SK-N-SH treated with all-trans-retinoic acid at 6 μM for 48 hours (cell line): ENCODE results near the gene ARL8A.

Experiments
- ATAC-seq: fragments of 200-7000 bp; cut with Tn5 transposase; 3 replicates; pipeline ENCODE4 v1.9.1; 2020; ENCODE audit warnings: mild to moderate bottlenecking, moderate library complexity
- BACH2 ChIP-seq: fragments of 250-450 bp; sonication (Bioruptor Pico); IDR thresholded peaks from 2 replicates; pipeline ENCODE4 v1.9.0; 2021; ENCODE audit warnings: mild to moderate bottlenecking, borderline replicate concordance
- CSDC2 ChIP-seq: fragments of 250-450 bp; sonication (Bioruptor Pico); IDR thresholded peaks from 2 replicates; pipeline ENCODE4 v1.5.0; 2020; ENCODE audit warnings: mild to moderate bottlenecking, moderate library complexity
- ESRRG ChIP-seq: fragments of 250-450 bp; sonication (Bioruptor Pico); IDR thresholded peaks from 2 replicates; pipeline ENCODE4 v1.6.1; 2021; ENCODE audit warnings: mild to moderate bottlenecking
- GLIS3 ChIP-seq: fragments of 250-450 bp; sonication (Bioruptor Pico); IDR thresholded peaks from 2 replicates; pipeline ENCODE4 v1.5.0; 2020; ENCODE audit warnings: mild to moderate bottlenecking, moderate library complexity
- ISL1 ChIP-seq: fragments of 250-450 bp; sonication (Bioruptor Pico); IDR thresholded peaks from 2 replicates; pipeline ENCODE4 v2.1.2; 2022; ENCODE audit warnings: mild to moderate bottlenecking, moderate library complexity
- OSR1 ChIP-seq: fragments of 250-450 bp; sonication (Bioruptor Pico); IDR thresholded peaks from 2 replicates; pipeline ENCODE4 v1.8.0; 2022; ENCODE audit warnings: moderate library complexity, mild to moderate bottlenecking, inconsistent platforms
- PPARA ChIP-seq: fragments of 250-450 bp; sonication (Bioruptor Pico); IDR thresholded peaks from 2 replicates; pipeline ENCODE4 v1.5.0; 2020; ENCODE audit warnings: mild to moderate bottlenecking, borderline replicate concordance
- RARB ChIP-seq: fragments of 250-450 bp; sonication (Bioruptor Pico); IDR thresholded peaks from 2 replicates; pipeline ENCODE4 v1.8.0; 2021; ENCODE audit warnings: mild to moderate bottlenecking, moderate library complexity
- SNAI2 ChIP-seq: fragments of 250-450 bp; sonication (Bioruptor Pico); IDR thresholded peaks from 2 replicates; pipeline ENCODE4 v1.5.0; 2020; ENCODE audit warnings: mild to moderate bottlenecking, moderate library complexity
- TCF4 ChIP-seq: fragments of 250-450 bp; sonication (Bioruptor Pico); IDR thresholded peaks from 2 replicates; pipeline ENCODE4 v1.8.0; 2021; ENCODE audit warnings: mild to moderate bottlenecking, moderate library complexity, borderline replicate concordance
- ZC3H10 ChIP-seq: fragments of 250-450 bp; sonication (Bioruptor Pico); IDR thresholded peaks from 2 replicates; pipeline ENCODE4 v1.5.1; 2021; ENCODE audit warnings: mild to moderate bottlenecking, moderate library complexity
- ZFP3 ChIP-seq: fragments of 250-450 bp; sonication (Bioruptor Pico); IDR thresholded peaks from 2 replicates; pipeline ENCODE4 v1.5.0; 2020; ENCODE audit warnings: mild to moderate bottlenecking, moderate library complexity
- ZFP30 ChIP-seq: fragments of 450-650 bp; formaldehyde crosslinking; IDR thresholded peaks from 2 replicates; pipeline ENCODE4 v1.5.0; 2022; ENCODE audit warnings: mild to moderate bottlenecking, moderate library complexity
- ZNF565 ChIP-seq: fragments of 450-650 bp; formaldehyde crosslinking; conservative IDR thresholded peaks from 2 replicates; pipeline ENCODE4 v1.5.0; 2020; ENCODE audit warnings: low read depth, mild to moderate bottlenecking, moderate library complexity
- ZNF70 ChIP-seq: fragments of 450-650 bp; formaldehyde crosslinking; IDR thresholded peaks from 2 replicates; pipeline ENCODE4 v1.5.0; 2020; ENCODE audit warnings: mild to moderate bottlenecking, moderate library complexity
- ZNF8 ChIP-seq: fragments of 450-650 bp; formaldehyde crosslinking; IDR thresholded peaks from 2 replicates; pipeline ENCODE4 v1.5.0; 2020; ENCODE audit warnings: mild to moderate bottlenecking, moderate library complexity
- TF ChIP-seq, protein P1 (sequence below): fragments of 250-450 bp; sonication (Bioruptor Pico); IDR thresholded peaks from 2 replicates; pipeline ENCODE4 v1.5.1; 2021; ENCODE audit warnings: mild to moderate bottlenecking, moderate library complexity
- TF ChIP-seq, protein P2 (sequence below): fragments of 250-450 bp; sonication (Bioruptor Pico); IDR thresholded peaks from 2 replicates; pipeline ENCODE4 v1.8.0; 2021; ENCODE audit warnings: low read depth, mild to moderate bottlenecking, moderate library complexity, borderline replicate concordance
- TF ChIP-seq, protein P3 (sequence below): fragments of 250-450 bp; sonication (Bioruptor Pico); IDR thresholded peaks from 2 replicates; pipeline ENCODE4 v1.5.1; 2020; ENCODE audit warnings: low read depth, mild to moderate bottlenecking, moderate library complexity

The ARL8A gene

DNA sequence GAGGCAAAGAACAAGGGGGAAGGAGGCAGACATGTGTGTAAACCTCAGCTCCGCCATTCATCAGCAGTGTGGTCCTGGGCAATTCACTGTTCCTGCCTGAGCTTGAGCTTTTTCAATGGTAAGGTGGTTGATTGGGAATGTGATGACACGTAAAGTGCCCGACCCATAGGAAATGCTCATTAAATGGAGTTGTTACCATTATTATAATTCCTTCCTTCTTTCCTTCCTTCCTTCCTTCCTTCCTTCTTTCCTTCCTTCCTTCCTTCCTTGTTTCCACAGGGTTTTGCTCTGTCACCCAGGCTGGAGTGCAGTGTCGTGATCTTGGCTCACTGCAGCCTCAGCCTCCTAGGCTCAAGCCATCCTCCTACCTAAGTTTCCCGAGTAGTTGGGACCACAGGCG, 17.5 kb downstream of the ARL8A start:
- ATAC-seq, result no peak

DNA sequence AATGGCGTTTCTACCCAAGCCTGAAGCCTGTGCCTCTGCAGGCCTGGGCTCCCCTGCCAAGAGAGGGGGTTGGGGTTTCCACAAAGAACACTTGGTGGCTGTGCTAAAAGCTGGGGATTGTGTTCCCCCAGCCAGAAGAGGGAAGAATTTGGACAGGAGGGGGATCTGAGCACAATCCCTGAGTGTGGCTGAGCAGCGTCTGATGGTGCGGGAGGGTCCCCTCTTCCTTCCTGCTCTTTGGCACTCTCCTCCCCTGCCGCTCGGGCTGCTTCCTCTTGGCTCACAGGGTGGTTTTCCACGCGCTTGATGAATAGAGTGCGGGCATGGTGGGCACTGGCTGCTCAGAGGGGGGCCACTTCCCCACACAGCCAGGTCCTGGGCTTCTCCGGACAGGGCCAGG, 18.1 kb downstream of the ARL8A start:
- TF ChIP-seq, protein P1, sequence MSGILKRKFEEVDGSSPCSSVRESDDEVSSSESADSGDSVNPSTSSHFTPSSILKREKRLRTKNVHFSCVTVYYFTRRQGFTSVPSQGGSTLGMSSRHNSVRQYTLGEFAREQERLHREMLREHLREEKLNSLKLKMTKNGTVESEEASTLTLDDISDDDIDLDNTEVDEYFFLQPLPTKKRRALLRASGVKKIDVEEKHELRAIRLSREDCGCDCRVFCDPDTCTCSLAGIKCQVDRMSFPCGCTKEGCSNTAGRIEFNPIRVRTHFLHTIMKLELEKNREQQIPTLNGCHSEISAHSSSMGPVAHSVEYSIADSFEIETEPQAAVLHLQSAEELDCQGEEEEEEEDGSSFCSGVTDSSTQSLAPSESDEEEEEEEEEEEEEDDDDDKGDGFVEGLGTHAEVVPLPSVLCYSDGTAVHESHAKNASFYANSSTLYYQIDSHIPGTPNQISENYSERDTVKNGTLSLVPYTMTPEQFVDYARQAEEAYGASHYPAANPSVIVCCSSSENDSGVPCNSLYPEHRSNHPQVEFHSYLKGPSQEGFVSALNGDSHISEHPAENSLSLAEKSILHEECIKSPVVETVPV, result no peak
- TF ChIP-seq CSDC2 (CRISPR knock-in tag), result no peak
- no peak for TF ChIP-seq ZFP3
- no peak for TF ChIP-seq PPARA
- TF ChIP-seq ESRRG (CRISPR knock-in tag), result no peak
- TF ChIP-seq, protein P2, sequence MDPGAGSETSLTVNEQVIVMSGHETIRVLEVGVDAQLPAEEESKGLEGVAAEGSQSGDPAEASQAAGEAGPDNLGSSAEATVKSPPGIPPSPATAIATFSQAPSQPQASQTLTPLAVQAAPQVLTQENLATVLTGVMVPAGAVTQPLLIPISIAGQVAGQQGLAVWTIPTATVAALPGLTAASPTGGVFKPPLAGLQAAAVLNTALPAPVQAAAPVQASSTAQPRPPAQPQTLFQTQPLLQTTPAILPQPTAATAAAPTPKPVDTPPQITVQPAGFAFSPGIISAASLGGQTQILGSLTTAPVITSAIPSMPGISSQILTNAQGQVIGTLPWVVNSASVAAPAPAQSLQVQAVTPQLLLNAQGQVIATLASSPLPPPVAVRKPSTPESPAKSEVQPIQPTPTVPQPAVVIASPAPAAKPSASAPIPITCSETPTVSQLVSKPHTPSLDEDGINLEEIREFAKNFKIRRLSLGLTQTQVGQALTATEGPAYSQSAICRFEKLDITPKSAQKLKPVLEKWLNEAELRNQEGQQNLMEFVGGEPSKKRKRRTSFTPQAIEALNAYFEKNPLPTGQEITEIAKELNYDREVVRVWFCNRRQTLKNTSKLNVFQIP (CRISPR knock-in tag), result no peak
- TF ChIP-seq ISL1 (CRISPR knock-in tag), result no peak
- TF ChIP-seq, protein P3, sequence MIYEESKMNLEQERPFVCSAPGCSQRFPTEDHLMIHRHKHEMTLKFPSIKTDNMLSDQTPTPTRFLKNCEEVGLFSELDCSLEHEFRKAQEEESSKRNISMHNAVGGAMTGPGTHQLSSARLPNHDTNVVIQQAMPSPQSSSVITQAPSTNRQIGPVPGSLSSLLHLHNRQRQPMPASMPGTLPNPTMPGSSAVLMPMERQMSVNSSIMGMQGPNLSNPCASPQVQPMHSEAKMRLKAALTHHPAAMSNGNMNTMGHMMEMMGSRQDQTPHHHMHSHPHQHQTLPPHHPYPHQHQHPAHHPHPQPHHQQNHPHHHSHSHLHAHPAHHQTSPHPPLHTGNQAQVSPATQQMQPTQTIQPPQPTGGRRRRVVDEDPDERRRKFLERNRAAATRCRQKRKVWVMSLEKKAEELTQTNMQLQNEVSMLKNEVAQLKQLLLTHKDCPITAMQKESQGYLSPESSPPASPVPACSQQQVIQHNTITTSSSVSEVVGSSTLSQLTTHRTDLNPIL (CRISPR knock-in tag), result no peak
- TF ChIP-seq GLIS3 (CRISPR knock-in tag), result no peak
- no peak for TF ChIP-seq TCF4 (CRISPR knock-in tag)
- TF ChIP-seq ZNF565 (CRISPR knock-in tag), result no peak
- TF ChIP-seq ZNF70, result no peak
- no peak for TF ChIP-seq RARB
- no peak for TF ChIP-seq ZNF8 (CRISPR knock-in tag)
- ATAC-seq, result no peak

More for the DNA sequence above, 17.5 kb downstream of the ARL8A start:
- TF ChIP-seq OSR1 (no peak), SNAI2 (CRISPR knock-in tag) (no peak), TCF4 (CRISPR knock-in tag) (no peak), GLIS3 (CRISPR knock-in tag) (no peak), ZC3H10 (no peak), ZNF8 (CRISPR knock-in tag) (no peak), ISL1 (CRISPR knock-in tag) (no peak)
- TF ChIP-seq, protein P2 (CRISPR knock-in tag), result no peak
- TF ChIP-seq, all 23 proteins: peak for 0

DNA sequence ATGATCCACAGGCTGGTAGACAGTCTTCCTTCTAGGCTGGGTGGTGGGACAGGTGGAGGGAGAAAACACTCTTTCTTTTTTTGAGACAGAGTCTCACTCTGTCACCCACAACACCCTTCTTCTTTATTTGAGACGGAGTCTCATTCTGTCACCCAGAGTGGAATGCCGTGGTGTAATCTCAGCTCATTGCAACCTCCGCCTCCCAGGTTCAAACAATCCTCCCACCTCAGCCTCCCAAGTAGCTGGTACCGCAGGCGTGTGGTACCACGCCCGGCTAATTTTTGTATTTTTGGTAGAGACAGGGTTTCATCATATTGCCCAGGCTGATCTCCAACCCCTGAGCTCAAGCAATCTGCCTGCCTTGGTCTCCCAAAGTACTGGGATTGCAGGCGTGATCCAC, 18.9 kb downstream of the ARL8A start:
- no peak for ATAC-seq

DNA sequence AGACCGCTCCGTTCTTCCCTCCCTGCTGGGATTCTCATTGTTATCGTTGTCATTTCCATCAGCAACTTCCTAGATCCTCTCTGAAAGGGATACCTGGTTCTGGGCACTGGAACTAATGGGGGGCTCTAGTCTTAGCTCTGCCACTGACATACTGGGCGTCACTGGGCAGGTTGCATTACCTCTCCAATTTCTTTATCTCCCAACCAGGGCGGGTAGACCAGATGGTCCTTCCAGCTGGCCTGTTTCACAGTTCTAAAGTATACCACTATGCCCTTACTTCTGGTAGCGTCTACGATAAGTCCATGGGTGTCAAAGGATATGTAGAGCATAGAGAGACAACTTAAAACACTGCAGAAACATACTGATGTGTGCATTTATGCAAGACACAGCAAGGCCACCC, 20.4 kb downstream of the ARL8A start:
- ATAC-seq, result no peak
- no peak for TF ChIP-seq ZC3H10
- TF ChIP-seq ESRRG (CRISPR knock-in tag), result no peak
- no peak for TF ChIP-seq SNAI2 (CRISPR knock-in tag)
- TF ChIP-seq ZFP30 (CRISPR knock-in tag), result no peak
- TF ChIP-seq, protein P1, result no peak
- no peak for TF ChIP-seq ZNF70
- TF ChIP-seq GLIS3 (CRISPR knock-in tag), result no peak
- TF ChIP-seq ISL1 (CRISPR knock-in tag), result no peak
- TF ChIP-seq, all 23 proteins: peak for 0

More for the DNA sequence above, 18.9 kb downstream of the ARL8A start:
- TF ChIP-seq, protein P3 (CRISPR knock-in tag), result no peak
- TF ChIP-seq ZNF565 (CRISPR knock-in tag), result no peak
- TF ChIP-seq TCF4 (CRISPR knock-in tag), result no peak
- no peak for TF ChIP-seq BACH2 (CRISPR knock-in tag)
- TF ChIP-seq ZNF8 (CRISPR knock-in tag), result no peak
